Measurements from ENCODE around the gene TNNI3. TPM values are rescaled to one million over a fixed set of nuclear protein-coding genes. Genes with fewer than 3 reads are reported as not detected.

TNNI3 gene
- total and polyA plus RNA-seq, 2 of the 4 experiments (the other 2 are of a cell fraction) = not detected

DNA sequence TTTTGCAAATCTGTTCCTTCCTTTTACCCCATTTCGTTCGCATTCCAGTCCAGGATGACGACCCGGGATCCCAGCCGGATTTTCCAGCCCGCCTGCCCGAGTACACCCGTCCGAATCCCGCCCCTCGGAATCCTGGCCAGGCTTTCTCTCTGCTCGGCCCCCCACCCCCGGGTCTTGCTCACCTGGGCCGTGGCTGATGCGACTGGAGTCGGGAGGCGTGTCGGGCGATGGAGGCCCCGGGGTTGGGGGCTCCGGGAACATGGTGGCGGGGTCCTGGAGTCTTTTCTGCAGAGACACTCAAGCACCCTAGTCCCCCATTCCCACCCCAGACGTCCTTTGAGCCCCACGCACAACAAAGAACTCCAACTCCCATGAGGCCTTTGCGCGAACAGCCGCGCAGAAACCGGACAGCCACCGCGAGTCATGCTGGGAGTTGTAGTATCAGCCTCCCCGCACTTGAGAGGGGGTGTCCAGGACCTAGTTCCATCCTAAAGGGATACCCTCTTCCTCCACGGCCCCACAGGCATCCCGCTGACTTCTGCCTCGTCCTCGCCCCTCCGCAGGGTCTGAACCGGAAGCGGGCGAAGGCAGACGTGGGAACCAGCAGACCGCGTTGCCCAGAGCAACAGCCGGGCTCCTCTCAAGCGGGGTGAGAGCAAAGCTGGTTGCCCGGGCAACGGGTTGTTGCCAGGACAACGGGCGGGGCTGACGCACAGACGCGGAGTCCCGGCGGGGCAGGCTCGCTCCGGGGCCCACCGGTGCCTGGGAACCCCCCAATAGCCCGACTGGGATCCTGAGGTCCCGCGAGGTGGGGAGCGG, 21.5 kb upstream of the TNNI3 start:
- Histone ChIP-seq H4K91ac (ENCODE audit: insufficient read depth, low read depth, low read length) (no peak overlapping the region; the same call in 1 of the 2 replicates), H4K20me1 (ENCODE audit: insufficient read depth, low read length) (peaks cover 12% of the 10 kb centered on the region), H3K4me3 (ENCODE audit: insufficient read depth, low read depth, low read length) (peak overlapping the region; percentile 49), H3K4me1 (ENCODE audit: control insufficient read depth, insufficient read depth, low read length) (peaks cover 4% of the 10 kb centered on the region), H3K27ac (ENCODE audit: insufficient read depth, low read length) (no peak overlapping the region), H3K9ac (ENCODE audit: low read depth, low read length) (no peak overlapping the region), H3K18ac (ENCODE audit: low read depth, low read length) (no peak overlapping the region), H2AFZ (replicated peaks; ENCODE audit: low read length, poor library complexity) (peak overlapping the region; percentile 92), H3K9me1 (ENCODE audit: insufficient read depth, low read length) (no peaks in the 10 kb centered on the region), H2BK5ac (ENCODE audit: low read depth, low read length, poor library complexity, severe bottlenecking) (no peak overlapping the region), H2BK20ac (ENCODE audit: low read depth, low read length) (no peak overlapping the region), H3K4me2 (ENCODE audit: low read depth, low read length) (peak overlapping the region; percentile 98), H4K5ac (ENCODE audit: low read depth, low read length) (no peak overlapping the region), H3K4ac (ENCODE audit: low read depth, low read length) (no peak overlapping the region), H2AK9ac (replicated peaks; ENCODE audit: low read depth, low read length, poor library complexity) (peak overlapping the region; percentile 70), H2BK15ac (ENCODE audit: low read depth, low read length) (no peak overlapping the region), H4K8ac (ENCODE audit: low read depth in 2 of 2, low read length in 2 of 2) (no peak overlapping the region), H2AK5ac (ENCODE audit: low read depth, low read length) (no peak overlapping the region; the same call in 1 of the 2 replicates), H2BK120ac (ENCODE audit: low read depth, low read length) (no peak overlapping the region), H3K14ac (replicated peaks; ENCODE audit: low read depth, low read length) (no peak overlapping the region), H3K79me1 (ENCODE audit: low read depth in 1 of 2, low read length in 2 of 2) (no peaks in the 10 kb centered on the region), H3K36me3 (ENCODE audit: control insufficient read depth, insufficient read depth, low read length) (no peaks in the 10 kb centered on the region), H3K27me3 (ENCODE audit: control insufficient read depth, insufficient read depth, low read length) (peaks cover 34% of the 10 kb centered on the region), H3K9me3 (ENCODE audit: control insufficient read depth, insufficient read depth, low read length) (no peaks in the 10 kb centered on the region), H3K56ac (ENCODE audit: extremely low read depth, insufficient read depth, low read length) (no peak overlapping the region), H3K23ac (ENCODE audit: low read depth, low read length) (no peak overlapping the region)
- TF ChIP-seq MXI1 (IDR thresholded peaks at IDR 0.05; ENCODE audit: borderline replicate concordance, low read depth, low read length) (peak; percentile 91), MAZ (IDR thresholded peaks at IDR 0.05; ENCODE audit: borderline replicate concordance, low read depth, low read length) (peak; percentile 81; the same call in 1 of the 2 replicates), FOS (IDR thresholded peaks at IDR 0.05; ENCODE audit: low read depth, low read length) (no peak), BHLHE40 (IDR thresholded peaks at IDR 0.05; ENCODE audit: low read depth, low read length) (no peak)
- BruUV-seq (replicated peaks) = no TSS peak
- ChIA-PET POLR2A (ENCODE audit: unreplicated experiment) (no interaction called here), CTCF (no interaction called here)
- peak; percentile 83 for ATAC-seq (ENCODE audit: low read depth)
- WGBS, 2 experiments (ENCODE audit: extremely low coverage in 2 of 2, insufficient read length in 1 of 2) = 6% methylated on average over 29 of the region's 61 CpGs; no CpG with 5 or more reads in 1 of the 2 experiments
- DNase-seq = peak; percentile 77
- dilution Hi-C loops (cut with HindIII; ENCODE audit: low sequenced_read_pairs, unreplicated experiment) (no loop called here), in situ Hi-C loops (cut with MboI; ENCODE audit: low sequenced_read_pairs) (no loop called here), intact Hi-C loops (cut with micrococcal nuclease) (loop anchor here (1.0 kb wide), 1 partner anchor 37 kb away; no protein-coding TSS in a partner anchor)
